Activated naive CD8-positive, alpha-beta T cell treated with anti-CD3 and anti-CD28 coated beads for 36 hours (primary cell): Measurements from ENCODE around the gene EIF5A. TPM values are rescaled to one million over a fixed set of nuclear protein-coding genes. Genes with fewer than 3 reads are reported as not detected.

Source experiments
- DNase-seq: peaks from one replicate; pipeline ENCODE4 v3.0.0; 2021
- H3K27ac Mint-ChIP-seq: one replicate; pipeline ENCODE4 v1.8.0; 2022; ENCODE audit warnings: mild to moderate bottlenecking, moderate library complexity, mixed read lengths
- H3K27me3 Mint-ChIP-seq: one replicate; pipeline ENCODE4 v1.8.0; 2022; ENCODE audit warnings: mild to moderate bottlenecking, mixed read lengths
- H3K36me3 Mint-ChIP-seq: one replicate; pipeline ENCODE4 v1.8.0; 2021; ENCODE audit warnings: mild to moderate bottlenecking, mixed read lengths
- H3K4me1 Mint-ChIP-seq: one replicate; pipeline ENCODE4 v1.8.0; 2021; ENCODE audit warnings: mixed read lengths
- H3K4me3 Mint-ChIP-seq: one replicate; pipeline ENCODE4 v1.8.0; 2022; ENCODE audit warnings: mild to moderate bottlenecking, moderate library complexity, mixed read lengths
- H3K9me3 Mint-ChIP-seq: one replicate; pipeline ENCODE4 v1.8.0; 2022; ENCODE audit warnings: mixed read lengths
- total RNA-seq, 2 experiments: library from RNA; stranded (reverse); gene quantifications; one replicate each; pipeline ENCODE4 v1.2.3, GENCODE V29; 2021

The EIF5A gene
- total RNA-seq, 2 experiments from 2014 or later = 1,429 to 1,492 TPM

- peak within 1 kb of the TSS; percentile 76 for H3K4me3 Mint-ChIP-seq
- DNase-seq = peak; percentile 94
- peak within 1 kb of the TSS; percentile 84 for H3K27ac Mint-ChIP-seq
- no peaks in the 10 kb centered on the region for H3K9me3 Mint-ChIP-seq
- H3K36me3 Mint-ChIP-seq = no peaks in the 10 kb centered on the region
- H3K4me1 Mint-ChIP-seq = peaks cover 22% of the 10 kb centered on the region
- peaks cover 19% of the 10 kb centered on the region for H3K27me3 Mint-ChIP-seq
Observed at GRCh38 chr17:7281074-7281952, 26.1 kb upstream of the EIF5A start, which contains the start of gene SLC2A4. TSS of gene SLC2A4 (plus strand) at chr17:7281718. CDS start at chr17:7281935, 217 bp downstream.

DNA sequence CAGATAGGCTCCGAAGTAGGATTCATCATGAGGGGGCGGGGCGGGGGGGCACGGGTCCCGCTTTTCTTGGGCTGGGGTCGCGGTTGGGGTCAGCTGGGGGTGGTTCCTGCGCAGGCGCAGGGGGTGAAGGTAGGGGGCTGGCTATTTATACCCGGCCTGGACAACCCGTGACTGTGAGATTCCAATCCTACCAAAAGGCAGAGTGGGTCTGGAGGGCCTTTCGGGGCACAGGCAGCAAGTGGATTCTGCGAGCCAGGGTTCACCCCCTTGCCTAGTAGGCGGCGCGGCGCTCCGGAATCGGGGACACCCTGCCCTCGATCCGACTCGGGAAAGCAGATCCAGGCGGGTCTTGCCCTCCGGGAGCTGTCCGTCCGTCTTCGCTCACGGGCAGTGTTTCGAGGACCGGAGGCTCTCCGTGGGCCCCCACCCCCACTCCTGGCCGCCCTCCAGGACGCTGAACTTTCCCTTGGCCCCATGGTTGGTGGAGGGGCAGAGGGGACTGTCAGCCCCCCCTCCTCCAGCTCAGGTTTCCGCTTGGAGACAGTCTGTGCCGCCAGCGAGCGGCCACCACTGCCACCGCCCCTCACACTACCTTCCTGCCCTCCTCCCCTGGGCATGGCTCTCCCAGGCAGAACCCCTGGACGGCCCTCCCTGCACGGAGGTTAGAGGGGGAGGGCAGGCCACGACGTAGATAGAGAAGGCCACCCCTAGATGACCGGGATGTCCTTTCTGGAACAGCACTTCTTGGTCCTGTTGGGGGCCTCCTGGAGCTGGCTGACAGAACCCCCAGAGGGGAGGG is 25.3 kb upstream of the EIF5A start:
- Mint-ChIP-seq H3K4me3 (peak overlapping the region; percentile 76), H3K27me3 (peaks cover 21% of the 10 kb centered on the region), H3K9me3 (no peaks in the 10 kb centered on the region), H3K27ac (no peak overlapping the region), H3K36me3 (no peaks in the 10 kb centered on the region), H3K4me1 (peaks cover 22% of the 10 kb centered on the region)
- no peak for DNase-seq

DNA sequence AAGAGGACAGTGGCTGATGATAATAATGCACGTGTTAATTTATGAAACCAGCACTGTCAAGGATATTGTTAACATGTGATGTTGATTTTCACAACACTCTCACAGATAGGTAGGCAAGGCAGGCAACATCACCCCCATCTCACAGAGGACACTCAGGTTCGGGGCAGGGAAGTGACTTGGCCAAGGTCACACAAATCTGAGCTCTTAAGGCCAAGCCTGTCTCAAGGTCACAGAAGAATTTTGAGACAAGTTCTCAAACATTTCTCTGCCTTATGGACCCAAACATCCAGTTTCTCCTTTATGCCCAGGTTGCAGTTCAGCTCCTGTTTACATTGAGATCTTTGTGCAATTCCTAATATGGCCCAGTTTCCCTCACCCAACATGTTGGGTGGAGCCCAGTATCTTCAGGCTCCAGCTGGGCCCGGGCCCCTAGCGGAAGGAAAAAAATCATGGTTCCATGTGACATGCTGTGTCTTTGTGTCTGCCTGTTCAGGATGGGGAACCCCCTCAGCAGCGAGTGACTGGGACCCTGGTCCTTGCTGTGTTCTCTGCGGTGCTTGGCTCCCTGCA is 24.6 kb upstream of the EIF5A start:
- Mint-ChIP-seq H3K4me3 (peak overlapping the region; percentile 40), H3K36me3 (no peaks in the 10 kb centered on the region), H3K4me1 (peaks cover 22% of the 10 kb centered on the region), H3K9me3 (no peaks in the 10 kb centered on the region), H3K27ac (no peak overlapping the region), H3K27me3 (peaks cover 21% of the 10 kb centered on the region)
- DNase-seq = peak; percentile 30

DNA sequence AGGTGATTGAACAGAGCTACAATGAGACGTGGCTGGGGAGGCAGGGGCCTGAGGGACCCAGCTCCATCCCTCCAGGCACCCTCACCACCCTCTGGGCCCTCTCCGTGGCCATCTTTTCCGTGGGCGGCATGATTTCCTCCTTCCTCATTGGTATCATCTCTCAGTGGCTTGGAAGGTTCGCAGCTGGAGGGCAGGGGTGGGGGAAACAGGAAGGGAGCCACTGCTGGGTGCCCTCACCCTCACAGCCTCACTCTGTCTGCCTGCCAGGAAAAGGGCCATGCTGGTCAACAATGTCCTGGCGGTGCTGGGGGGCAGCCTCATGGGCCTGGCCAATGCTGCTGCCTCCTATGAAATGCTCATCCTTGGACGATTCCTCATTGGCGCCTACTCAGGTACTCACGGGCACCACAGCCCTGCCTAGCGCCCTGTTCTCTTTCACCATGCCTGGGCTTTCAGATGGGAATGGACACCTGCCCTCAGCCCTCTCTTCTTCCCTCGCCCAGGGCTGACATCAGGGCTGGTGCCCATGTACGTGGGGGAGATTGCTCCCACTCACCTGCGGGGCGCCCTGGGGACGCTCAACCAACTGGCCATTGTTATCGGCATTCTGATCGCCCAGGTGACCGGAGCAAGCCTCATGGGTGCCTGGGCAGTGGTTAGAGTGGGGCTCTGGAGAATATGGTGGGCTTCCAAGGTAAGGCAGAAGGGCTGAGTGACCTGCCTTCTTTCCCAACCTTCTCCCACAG is 23.8 kb upstream of the EIF5A start:
- peaks cover 21% of the 10 kb centered on the region for H3K27me3 Mint-ChIP-seq
- H3K4me1 Mint-ChIP-seq = peaks cover 22% of the 10 kb centered on the region
- no peaks in the 10 kb centered on the region for H3K36me3 Mint-ChIP-seq
- no peak overlapping the region for H3K27ac Mint-ChIP-seq
- no peak for DNase-seq
- no peak overlapping the region for H3K4me3 Mint-ChIP-seq
- no peaks in the 10 kb centered on the region for H3K9me3 Mint-ChIP-seq

GRCh38 chr17:7284911-7285310 is 22.5 kb upstream of the EIF5A start:
- DNase-seq = no peak
- H3K27ac Mint-ChIP-seq = no peak overlapping the region
- no peaks in the 10 kb centered on the region for H3K36me3 Mint-ChIP-seq
- no peak overlapping the region for H3K4me3 Mint-ChIP-seq
- H3K9me3 Mint-ChIP-seq = no peaks in the 10 kb centered on the region
- peaks cover 22% of the 10 kb centered on the region for H3K4me1 Mint-ChIP-seq
- H3K27me3 Mint-ChIP-seq = peaks cover 21% of the 10 kb centered on the region

GRCh38 chr17:7285679-7286078 is 21.7 kb upstream of the EIF5A start:
- H3K4me3 Mint-ChIP-seq = no peak overlapping the region
- peaks cover 16% of the 10 kb centered on the region for H3K4me1 Mint-ChIP-seq
- DNase-seq = no peak
- no peaks in the 10 kb centered on the region for H3K36me3 Mint-ChIP-seq
- H3K9me3 Mint-ChIP-seq = no peaks in the 10 kb centered on the region
- no peak overlapping the region for H3K27ac Mint-ChIP-seq
- H3K27me3 Mint-ChIP-seq = peaks cover 21% of the 10 kb centered on the region

- no peak overlapping the region for H3K27ac Mint-ChIP-seq
- no peaks in the 10 kb centered on the region for H3K4me1 Mint-ChIP-seq
- no peaks in the 10 kb centered on the region for H3K9me3 Mint-ChIP-seq
- H3K36me3 Mint-ChIP-seq = no peaks in the 10 kb centered on the region
- no peak overlapping the region for H3K4me3 Mint-ChIP-seq
- no peak for DNase-seq
- peaks cover 24% of the 10 kb centered on the region for H3K27me3 Mint-ChIP-seq
Observed at GRCh38 chr17:7289256-7290032, 18.0 kb upstream of the EIF5A start.

DNA sequence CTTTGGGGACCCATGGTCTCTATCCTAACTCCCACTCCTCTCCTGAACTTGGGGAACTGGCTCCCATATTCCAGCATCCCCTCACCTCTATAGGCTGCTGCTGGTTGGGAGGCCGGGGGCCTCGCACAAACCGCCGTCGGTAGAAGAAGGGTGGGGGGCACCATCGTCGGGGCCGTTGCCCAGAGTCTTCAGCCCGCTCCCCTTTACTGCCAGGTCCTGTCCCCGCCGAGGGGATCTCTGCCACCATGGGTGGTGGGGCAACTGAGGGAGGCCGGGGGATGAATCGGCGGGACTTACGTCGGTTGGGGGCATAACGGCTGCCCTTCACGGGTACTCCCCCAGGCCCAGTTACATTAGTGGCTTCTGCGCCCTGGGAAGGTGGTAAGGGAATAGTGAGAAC is 17.3 kb upstream of the EIF5A start:
- H3K4me1 Mint-ChIP-seq = peaks cover 3% of the 10 kb centered on the region
- DNase-seq = no peak
- H3K9me3 Mint-ChIP-seq = no peaks in the 10 kb centered on the region
- no peak overlapping the region for H3K4me3 Mint-ChIP-seq
- peaks cover 29% of the 10 kb centered on the region for H3K27me3 Mint-ChIP-seq
- no peaks in the 10 kb centered on the region for H3K36me3 Mint-ChIP-seq
- no peak overlapping the region for H3K27ac Mint-ChIP-seq

GRCh38 chr17:7290685-7291084 is 16.7 kb upstream of the EIF5A start:
- no peak for DNase-seq
- Mint-ChIP-seq H3K27ac (no peak overlapping the region), H3K9me3 (no peaks in the 10 kb centered on the region), H3K4me1 (peaks cover 6% of the 10 kb centered on the region), H3K27me3 (peaks cover 34% of the 10 kb centered on the region), H3K36me3 (no peaks in the 10 kb centered on the region), H3K4me3 (no peak overlapping the region)

GRCh38 chr17:7292194-7292593 is 15.2 kb upstream of the EIF5A start:
- Mint-ChIP-seq H3K4me3 (no peak overlapping the region), H3K36me3 (no peaks in the 10 kb centered on the region), H3K4me1 (peaks cover 13% of the 10 kb centered on the region), H3K9me3 (no peaks in the 10 kb centered on the region), H3K27ac (no peak overlapping the region), H3K27me3 (peaks cover 44% of the 10 kb centered on the region)
- DNase-seq = no peak

DNA sequence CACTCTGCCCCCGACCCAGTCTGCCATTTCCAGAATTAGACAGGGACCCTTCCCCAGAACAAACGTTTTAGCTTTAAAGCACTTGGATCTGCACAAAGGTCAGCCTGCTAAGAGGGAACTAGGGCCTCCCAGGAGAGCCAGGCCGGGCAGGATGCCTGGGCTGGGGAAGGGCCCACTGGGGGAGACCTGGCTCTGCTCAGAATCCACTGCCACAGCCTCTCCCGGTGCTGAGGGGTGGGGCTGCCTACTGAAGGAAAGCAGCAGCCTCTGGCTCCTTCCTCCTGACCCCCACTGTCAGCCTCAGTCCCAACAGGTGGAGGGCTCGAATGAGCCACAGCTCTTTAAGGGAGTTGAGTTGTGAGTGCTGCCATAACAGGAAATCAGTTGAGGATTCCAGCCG is 14.7 kb upstream of the EIF5A start:
- Mint-ChIP-seq H3K27ac (no peak overlapping the region), H3K4me3 (no peak overlapping the region), H3K9me3 (no peaks in the 10 kb centered on the region), H3K27me3 (peaks cover 44% of the 10 kb centered on the region), H3K36me3 (no peaks in the 10 kb centered on the region), H3K4me1 (peaks cover 13% of the 10 kb centered on the region)
- DNase-seq = no peak

DNA sequence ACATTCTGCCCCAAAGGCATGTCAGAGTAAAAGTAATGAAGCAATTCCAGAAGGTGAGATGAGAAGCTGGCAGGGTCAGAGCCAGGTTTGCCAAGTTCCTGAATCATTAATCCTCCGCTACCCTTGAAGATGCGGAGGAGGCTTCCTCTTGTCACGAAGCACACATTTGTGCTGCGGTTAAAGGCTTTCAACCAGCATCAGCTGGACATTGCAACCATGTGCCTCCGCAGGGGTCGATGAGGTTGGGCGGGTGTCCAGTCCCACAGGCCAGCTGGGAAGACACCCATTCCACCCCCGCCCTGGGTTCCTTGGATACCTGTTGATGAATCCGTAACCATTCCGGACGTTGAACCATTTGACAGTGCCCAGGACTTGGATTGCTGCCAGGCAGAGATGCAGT is 14.3 kb upstream of the EIF5A start:
- peaks cover 13% of the 10 kb centered on the region for H3K4me1 Mint-ChIP-seq
- DNase-seq = no peak
- H3K4me3 Mint-ChIP-seq = no peak overlapping the region
- no peaks in the 10 kb centered on the region for H3K36me3 Mint-ChIP-seq
- no peaks in the 10 kb centered on the region for H3K9me3 Mint-ChIP-seq
- peaks cover 44% of the 10 kb centered on the region for H3K27me3 Mint-ChIP-seq
- no peak overlapping the region for H3K27ac Mint-ChIP-seq

GRCh38 chr17:7293816-7294613 is 13.4 kb upstream of the EIF5A start:
- Mint-ChIP-seq H3K4me1 (peaks cover 13% of the 10 kb centered on the region), H3K27ac (no peak overlapping the region), H3K4me3 (peak overlapping the region; percentile 0), H3K9me3 (no peaks in the 10 kb centered on the region), H3K27me3 (peaks cover 44% of the 10 kb centered on the region), H3K36me3 (no peaks in the 10 kb centered on the region)
- no peak for DNase-seq
